A549 (cell line): Measurements from ENCODE around the gene FKBP8.

Source experiments
- CHD2 ChIP-seq: fragments of 150-350 bp; IDR thresholded peaks from 2 replicates; pipeline ENCODE4 v1.6.1; 2014; ENCODE audit warnings: low read length; ENCODE audit not compliant: partially characterized antibody
- CTCF ChIP-seq: fragments of >200 bp; sonication (Bioruptor Twin); formaldehyde crosslinking; IDR thresholded peaks from 3 replicates; pipeline ENCODE4 v1.5.1; 2016
- EHF ChIP-seq: fragments of 250-450 bp; sonication (Bioruptor Pico); IDR thresholded peaks from 2 replicates; pipeline ENCODE4 v1.5.0; 2020; ENCODE audit warnings: mild to moderate bottlenecking
- ELK1 ChIP-seq: fragments of 150-350 bp; IDR thresholded peaks from 2 replicates; pipeline ENCODE4 v1.6.1; 2014; ENCODE audit warnings: low read depth, mild to moderate bottlenecking, low read length
- HMGXB4 ChIP-seq: fragments of 250-450 bp; sonication (Bioruptor Pico); IDR thresholded peaks from 2 replicates; pipeline ENCODE4 v1.5.0; 2021; ENCODE audit warnings: mild to moderate bottlenecking, moderate library complexity, borderline replicate concordance
- JUNB ChIP-seq: fragments of >200 bp; sonication (Bioruptor Twin); formaldehyde crosslinking; IDR thresholded peaks from 2 replicates; pipeline ENCODE4 v1.6.1; 2016

- TF ChIP-seq JUNB (no peak), EHF (no peak), ELK1 (no peak), CTCF (no peak), CHD2 (no peak), HMGXB4 (CRISPR knock-in tag) (no peak)
Observed at GRCh38 chr19:18508585-18508984, 34.8 kb downstream of the FKBP8 start.
